A549 (cell line): Measurements from ENCODE around the gene CCDC33. TPM values are rescaled to one million over a fixed set of nuclear protein-coding genes. Genes with fewer than 3 reads are reported as not detected.

ENCODE experiments used
- ATAC-seq, 2 experiments: fragments of 200-7000 bp in 1 of 2; fragments of >200 bp in 1 of 2; cut with Nextera tagmentation in 1 of 2; cut with Tn5 transposase in 1 of 2; 3 replicates each; pipeline versions ENCODE4 v1.8.0 to v1.9.1; 2018 to 2020; ENCODE audit warnings: mild to moderate bottlenecking in 1 of 2, moderate library complexity in 1 of 2
- CTCF ChIA-PET: fragments of 300-600 bp; sonication (Branson Sonifier 250); formaldehyde crosslinking; extraction: SDS; loops from one replicate; lab custom pipeline; 2021; ENCODE audit warnings: antibody characterized with exemption, inconsistent platforms; lab: Yijun Ruan, JAX
- POLR2A ChIA-PET: fragments of 350-600 bp; formaldehyde crosslinking; extraction: SDS; loops from one replicate; lab custom pipeline; 2021; ENCODE audit warnings: antibody characterized with exemption, inconsistent platforms; lab: Yijun Ruan, JAX
- DNase-seq, 2 experiments: peaks; one replicate each; pipeline versions ENCODE4 v3.0.0 to v3.0.0-alpha.2; 2011 to 2016; ENCODE audit warnings: low read depth in 1 of 2, low spot score in 1 of 2
- FAIRE-seq: peaks from 2 replicates; lab custom pipeline; 2011; peaks lifted over from hg19 to GRCh38; lab: Jason Lieb, UNC
- H3K27ac ChIP-seq, 2 experiments: fragments of >200 bp; sonication (Bioruptor Twin); formaldehyde crosslinking; 3 replicates each; pipeline ENCODE4 v1.5.1; 2016 to 2017
- H3K4me1 ChIP-seq: fragments of >200 bp; sonication (Bioruptor Twin); formaldehyde crosslinking; 3 replicates; pipeline ENCODE4 v1.6.1; 2016
- H3K4me2 ChIP-seq: fragments of >200 bp; sonication (Bioruptor Twin); formaldehyde crosslinking; 3 replicates; pipeline ENCODE4 v1.6.1; 2016
- H3K4me3 ChIP-seq: fragments of >200 bp; sonication (Bioruptor Twin); formaldehyde crosslinking; 3 replicates; pipeline ENCODE4 v1.5.1; 2016
- H3K9me3 ChIP-seq: fragments of >200 bp; sonication (Bioruptor Twin); formaldehyde crosslinking; 3 replicates; pipeline ENCODE4 v1.6.1; 2016
- CHD4 ChIP-seq: fragments of 200-600 bp; sonication (generic); IDR thresholded peaks from 2 replicates; pipeline ENCODE4 v1.6.1; 2016; ENCODE audit warnings: antibody characterized with exemption, mild to moderate bottlenecking, borderline replicate concordance
- CTCF ChIP-seq: fragments of >200 bp; sonication (Bioruptor Twin); formaldehyde crosslinking; IDR thresholded peaks from 3 replicates; pipeline ENCODE4 v1.5.1; 2016
- EP300 ChIP-seq, 2 experiments: fragments of >200 bp; sonication (Bioruptor Twin); formaldehyde crosslinking; IDR thresholded peaks; 2 replicates in 1 of 2; 3 replicates in 1 of 2; pipeline ENCODE4 v1.6.1; 2016 to 2017
- FOXS1 ChIP-seq: fragments of 250-450 bp; sonication (Bioruptor Pico); IDR thresholded peaks from 2 replicates; pipeline ENCODE4 v1.5.0; 2020; ENCODE audit warnings: mild to moderate bottlenecking, moderate library complexity
- HOXA7 ChIP-seq: fragments of 250-450 bp; sonication (Bioruptor Pico); IDR thresholded peaks from 2 replicates; pipeline ENCODE4 v1.5.0; 2020; ENCODE audit warnings: mild to moderate bottlenecking, moderate library complexity
- HOXB13 ChIP-seq: fragments of 250-450 bp; sonication (Bioruptor Pico); IDR thresholded peaks from 2 replicates; pipeline ENCODE4 v1.5.0; 2020; ENCODE audit warnings: low read depth, mild to moderate bottlenecking, moderate library complexity
- KDM1A ChIP-seq: fragments of 200-600 bp; sonication (generic); IDR thresholded peaks from 2 replicates; pipeline ENCODE4 v1.6.1; 2016; ENCODE audit warnings: low read depth, mild to moderate bottlenecking
- KDM5A ChIP-seq: fragments of 200-600 bp; sonication (generic); IDR thresholded peaks from 2 replicates; pipeline ENCODE4 v1.6.1; 2016; ENCODE audit warnings: antibody characterized with exemption, mild to moderate bottlenecking
- MYC ChIP-seq: IDR thresholded peaks from 2 replicates; pipeline ENCODE4 v1.6.1; 2012; ENCODE audit warnings: mild to moderate bottlenecking, inconsistent platforms, low read length, improper control_type of control experiment, borderline replicate concordance
- NFE2L2 ChIP-seq: fragments of 150-350 bp; conservative IDR thresholded peaks from 2 replicates; pipeline ENCODE4 v1.6.1; 2014; ENCODE audit warnings: low read length
- PHF8 ChIP-seq: fragments of 200-600 bp; sonication (generic); IDR thresholded peaks from 2 replicates; pipeline ENCODE4 v1.6.1; 2016; ENCODE audit warnings: low read depth, mild to moderate bottlenecking, antibody characterized with exemption, moderate library complexity, borderline replicate concordance
- POLR2A ChIP-seq: IDR thresholded peaks from 2 replicates; pipeline ENCODE4 v1.6.1; 2012; ENCODE audit warnings: mild to moderate bottlenecking, low read length
- RCOR1 ChIP-seq: fragments of 150-350 bp; IDR thresholded peaks from 2 replicates; pipeline ENCODE4 v1.6.1; 2014; ENCODE audit warnings: antibody characterized with exemption, low read length, low read depth
- REST ChIP-seq: fragments of 200-600 bp; sonication (generic); IDR thresholded peaks from 2 replicates; pipeline ENCODE4 v1.6.1; 2016; ENCODE audit warnings: antibody characterized with exemption, mild to moderate bottlenecking, moderate library complexity
- RFX5 ChIP-seq: fragments of 450-650 bp; IDR thresholded peaks from 2 replicates; pipeline ENCODE4 v1.7.1; 2014; ENCODE audit warnings: antibody characterized with exemption, mild to moderate bottlenecking, moderate library complexity
- RNF2 ChIP-seq: fragments of 200-600 bp; sonication (generic); IDR thresholded peaks from 2 replicates; pipeline ENCODE4 v1.6.1; 2016; ENCODE audit warnings: low read depth, mild to moderate bottlenecking, antibody characterized with exemption, moderate library complexity, borderline replicate concordance
- SREBF2 ChIP-seq: fragments of 450-650 bp; IDR thresholded peaks from 2 replicates; pipeline ENCODE4 v1.6.1; 2014; ENCODE audit warnings: mild to moderate bottlenecking, moderate library complexity
- USF2 ChIP-seq: fragments of 450-650 bp; IDR thresholded peaks from 2 replicates; pipeline ENCODE4 v1.6.1; 2014; ENCODE audit warnings: antibody characterized with exemption
- ZC3H11A ChIP-seq: fragments of 450-650 bp; IDR thresholded peaks from 2 replicates; pipeline ENCODE4 v1.6.1; 2014; ENCODE audit warnings: antibody characterized with exemption, mild to moderate bottlenecking
- WGBS: methylation state at CpG from one replicate; pipeline ENCODE4 v1.1.6; 2017; ENCODE audit errors: missing lambda C conversion rate; 5-methylcytosine and 5-hydroxymethylcytosine counted together
- polyA plus RNA-seq, 4 experiments: library from polyadenylated mRNA; depleted of rRNA in 3 of 4; stranded (reverse); fragments of >200 nt; fragmentation: RNase III in 1 of 4; extraction: RNeasy Plus Mini Kit Qiagen cat#74134 plus additional on column Dnase treatment in 1 of 4; gene quantifications; 2 replicates in 3 of 4; 3 replicates in 1 of 4; pipeline ENCODE4 v1.2.3, GENCODE V29; 2011 to 2017

CCDC33 gene
- polyA plus RNA-seq, 2 of the 4 experiments (the other 2 are of a cell fraction) = 5.9 to 9.2 TPM

GRCh38 chr15:74231475-74231874 is 4.7 kb upstream of the CCDC33 start:
- FAIRE-seq = no peak

GRCh38 chr15:74233373-74233772 is 2.8 kb upstream of the CCDC33 start:
- Histone ChIP-seq H3K9me3 (no peaks in the 10 kb centered on the region), H3K27ac (peak overlapping the region; percentile 69 to 87), H3K4me1 (peaks cover 20% of the 10 kb centered on the region), H3K4me2 (peak overlapping the region; percentile 55; the same call in 2 of the 3 replicates), H3K4me3 (no peak overlapping the region)
- DNase-seq = no peak
- CTCF ChIA-PET = interaction anchor here (0.9 to 1.1 kb wide), 2 partner anchors 10 to 89 kb away, joined by 3 read pairs; no protein-coding TSS in a partner anchor
- WGBS = 84% methylated on average over 6 of the region's 6 CpGs
- ATAC-seq = no peak
- no peak for FAIRE-seq
- POLR2A ChIA-PET = no interaction called here
- TF ChIP-seq ZC3H11A = no peak
- no peak for TF ChIP-seq CHD4
- no peak for TF ChIP-seq KDM1A
- TF ChIP-seq FOXS1 (CRISPR knock-in tag) = no peak
- TF ChIP-seq RCOR1 = no peak
- no peak for TF ChIP-seq MYC
- TF ChIP-seq USF2 = no peak
- no peak for TF ChIP-seq CTCF
- no peak for TF ChIP-seq RFX5
- no peak for TF ChIP-seq SREBF2
- no peak for TF ChIP-seq HOXA7 (CRISPR knock-in tag)
- no peak for TF ChIP-seq RNF2
- no peak for TF ChIP-seq KDM5A
- TF ChIP-seq REST = no peak
- TF ChIP-seq NFE2L2 = no peak

More at GRCh38 chr15:74231475-74231874, 4.7 kb upstream of the CCDC33 start:
- H3K27ac ChIP-seq = no peak overlapping the region
- DNase-seq (no peak), ATAC-seq (no peak)
- TF ChIP-seq KDM5A (no peak), POLR2A (no peak), HOXB13 (CRISPR knock-in tag) (no peak), EP300 (IDR thresholded peaks at IDR 0.05) (no peak), PHF8 (no peak)
- H3K4me1 ChIP-seq = peaks cover 20% of the 10 kb centered on the region
- no peak overlapping the region for H3K4me3 ChIP-seq
- H3K4me2 ChIP-seq = no peak overlapping the region
- H3K9me3 ChIP-seq = no peaks in the 10 kb centered on the region
- ChIA-PET CTCF (interaction anchor here (1.7 kb wide), 1 partner anchor 76 kb away, joined by 4 read pairs; no protein-coding TSS in a partner anchor), POLR2A (no interaction called here)
- 97% methylated on average over 10 of the region's 10 CpGs for WGBS
